Loucy (cell line): Measurements from ENCODE around the gene SIRPA.

Source experiments
- H2AFZ ChIP-seq: fragments of 200-600 bp; sonication (generic); 2 replicates; pipeline ENCODE4 v1.6.0; 2016; ENCODE audit warnings: antibody characterized with exemption, mild to moderate bottlenecking, low read length, moderate library complexity
- H3F3A ChIP-seq: fragments of 200-600 bp; 2 replicates; pipeline ENCODE4 v1.6.0; 2016; ENCODE audit warnings: antibody characterized with exemption, low read depth, mild to moderate bottlenecking
- H3K27me3 ChIP-seq: fragments of 200-600 bp; sonication (generic); 2 replicates; pipeline ENCODE4 v1.6.1; 2014; ENCODE audit warnings: low read length, mild to moderate bottlenecking; ENCODE audit not compliant: insufficient read depth, poor library complexity, severe bottlenecking
- H3K36me3 ChIP-seq: fragments of 200-600 bp; sonication (generic); 2 replicates; pipeline ENCODE4 v1.6.1; 2016; ENCODE audit warnings: low read length; ENCODE audit not compliant: insufficient read depth
- H3K4me1 ChIP-seq: fragments of 200-600 bp; sonication (generic); 2 replicates; pipeline ENCODE4 v1.5.1; 2014; ENCODE audit warnings: low read length, mild to moderate bottlenecking; ENCODE audit not compliant: insufficient read depth, poor library complexity, severe bottlenecking
- H3K4me2 ChIP-seq: fragments of 200-600 bp; sonication (generic); 2 replicates; pipeline ENCODE4 v1.6.0; 2014; ENCODE audit warnings: antibody characterized with exemption, low read length, low read depth, mild to moderate bottlenecking; ENCODE audit not compliant: poor library complexity, severe bottlenecking
- H3K4me3 ChIP-seq: fragments of 200-600 bp; sonication (generic); 2 replicates; pipeline ENCODE4 v1.5.1; 2014; ENCODE audit warnings: low read length, mild to moderate bottlenecking, mixed read lengths; ENCODE audit not compliant: poor library complexity, severe bottlenecking
- H3K79me2 ChIP-seq: fragments of 200-600 bp; sonication (generic); 2 replicates; pipeline ENCODE4 v1.6.1; 2014; ENCODE audit warnings: low read length; ENCODE audit not compliant: insufficient read depth
- H3K9ac ChIP-seq: fragments of 200-600 bp; sonication (generic); 2 replicates; pipeline ENCODE4 v1.6.0; 2014; ENCODE audit warnings: mild to moderate bottlenecking, low read depth, low read length, moderate library complexity; ENCODE audit not compliant: poor library complexity, severe bottlenecking
- H3K9me2 ChIP-seq: fragments of 200-600 bp; sonication (generic); replicated peaks from 2 replicates; pipeline ENCODE4 v1.6.1; 2016; ENCODE audit warnings: low read depth, low read length, mixed read lengths
- H3K9me3 ChIP-seq: fragments of 200-600 bp; sonication (generic); 2 replicates; pipeline ENCODE4 v1.6.1; 2014; ENCODE audit warnings: mild to moderate bottlenecking, antibody characterized with exemption, low read length, low read depth; ENCODE audit not compliant: insufficient read depth
- H4K20me1 ChIP-seq: fragments of 200-600 bp; sonication (generic); 2 replicates; pipeline ENCODE4 v1.6.0; 2014; ENCODE audit warnings: antibody characterized with exemption, low read length, mild to moderate bottlenecking; ENCODE audit not compliant: insufficient read depth, poor library complexity, severe bottlenecking
- EZH2phosphoT487 ChIP-seq: fragments of 200-600 bp; IDR thresholded peaks from 2 replicates; pipeline ENCODE4 v1.6.1; 2018; ENCODE audit warnings: antibody characterized with exemption, mild to moderate bottlenecking, moderate library complexity, borderline replicate concordance
- TF ChIP-seq, protein P1 (sequence below): fragments of 200-600 bp; sonication (generic); conservative IDR thresholded peaks from 2 replicates; pipeline ENCODE4 v1.5.1; 2014; ENCODE audit warnings: mild to moderate bottlenecking, antibody characterized with exemption, low read length

The SIRPA gene

GRCh38 chr20:1955217-1955616, 60.0 kb downstream of the SIRPA start:
- Histone ChIP-seq H3K27me3 (no peaks in the 10 kb centered on the region), H3K9ac (no peak overlapping the region), H3K36me3 (no peaks in the 10 kb centered on the region), H3K4me2 (no peak overlapping the region), H2AFZ (no peak overlapping the region), H3K9me2 (no peaks in the 10 kb centered on the region), H3F3A (no peaks in the 10 kb centered on the region), H4K20me1 (no peaks in the 10 kb centered on the region), H3K9me3 (no peaks in the 10 kb centered on the region), H3K4me3 (no peak overlapping the region), H3K79me2 (no peaks in the 10 kb centered on the region), H3K4me1 (no peaks in the 10 kb centered on the region)
- no peak for TF ChIP-seq EZH2phosphoT487
- TF ChIP-seq, protein P1, sequence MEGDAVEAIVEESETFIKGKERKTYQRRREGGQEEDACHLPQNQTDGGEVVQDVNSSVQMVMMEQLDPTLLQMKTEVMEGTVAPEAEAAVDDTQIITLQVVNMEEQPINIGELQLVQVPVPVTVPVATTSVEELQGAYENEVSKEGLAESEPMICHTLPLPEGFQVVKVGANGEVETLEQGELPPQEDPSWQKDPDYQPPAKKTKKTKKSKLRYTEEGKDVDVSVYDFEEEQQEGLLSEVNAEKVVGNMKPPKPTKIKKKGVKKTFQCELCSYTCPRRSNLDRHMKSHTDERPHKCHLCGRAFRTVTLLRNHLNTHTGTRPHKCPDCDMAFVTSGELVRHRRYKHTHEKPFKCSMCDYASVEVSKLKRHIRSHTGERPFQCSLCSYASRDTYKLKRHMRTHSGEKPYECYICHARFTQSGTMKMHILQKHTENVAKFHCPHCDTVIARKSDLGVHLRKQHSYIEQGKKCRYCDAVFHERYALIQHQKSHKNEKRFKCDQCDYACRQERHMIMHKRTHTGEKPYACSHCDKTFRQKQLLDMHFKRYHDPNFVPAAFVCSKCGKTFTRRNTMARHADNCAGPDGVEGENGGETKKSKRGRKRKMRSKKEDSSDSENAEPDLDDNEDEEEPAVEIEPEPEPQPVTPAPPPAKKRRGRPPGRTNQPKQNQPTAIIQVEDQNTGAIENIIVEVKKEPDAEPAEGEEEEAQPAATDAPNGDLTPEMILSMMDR, result no peak

DNA sequence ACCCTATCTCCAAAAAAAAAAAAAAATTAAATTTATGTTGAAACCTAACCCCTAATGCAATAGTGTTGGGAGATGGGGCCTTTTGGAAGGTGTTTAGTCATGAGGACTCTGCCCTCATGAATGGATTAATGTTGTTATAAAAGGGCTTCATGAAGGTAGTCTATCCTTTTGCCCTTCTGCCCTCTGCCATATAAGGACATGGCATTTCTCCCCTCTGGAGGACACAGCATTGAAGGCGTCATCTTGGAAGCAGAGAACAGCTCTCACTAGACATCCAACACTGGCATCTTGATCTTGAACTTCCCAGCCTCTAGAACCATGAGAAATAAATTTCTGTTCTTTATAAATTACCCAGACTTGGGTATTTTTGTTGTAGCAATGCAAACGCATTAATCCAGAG, 63.2 kb downstream of the SIRPA start:
- Histone ChIP-seq H3K4me3 (no peak overlapping the region), H3K9me2 (no peaks in the 10 kb centered on the region), H2AFZ (no peak overlapping the region), H3F3A (no peaks in the 10 kb centered on the region), H3K9ac (no peak overlapping the region), H3K36me3 (no peaks in the 10 kb centered on the region), H3K4me2 (no peak overlapping the region), H3K79me2 (no peaks in the 10 kb centered on the region), H4K20me1 (no peaks in the 10 kb centered on the region), H3K4me1 (no peaks in the 10 kb centered on the region), H3K27me3 (no peaks in the 10 kb centered on the region), H3K9me3 (no peaks in the 10 kb centered on the region)
- TF ChIP-seq, protein P1, result no peak
- TF ChIP-seq EZH2phosphoT487, result no peak

GRCh38 chr20:1959156-1959555, 63.9 kb downstream of the SIRPA start:
- Histone ChIP-seq H3K9me2 (no peaks in the 10 kb centered on the region), H3K9me3 (no peaks in the 10 kb centered on the region), H3K4me2 (no peak overlapping the region), H3K4me3 (no peak overlapping the region), H3K9ac (no peak overlapping the region), H3K36me3 (no peaks in the 10 kb centered on the region), H4K20me1 (no peaks in the 10 kb centered on the region), H3K27me3 (no peaks in the 10 kb centered on the region), H3F3A (no peaks in the 10 kb centered on the region), H3K79me2 (no peaks in the 10 kb centered on the region), H2AFZ (no peak overlapping the region), H3K4me1 (no peaks in the 10 kb centered on the region)
- TF ChIP-seq EZH2phosphoT487, result no peak
- TF ChIP-seq, protein P1, result no peak
